B cell (primary cell): ENCODE data around the gene MRM2. TPM values are rescaled to one million over a fixed set of nuclear protein-coding genes. Genes with fewer than 3 reads are reported as not detected.

Source experiments
- ATAC-seq: fragments of 200-7000 bp; cut with Tn5 transposase; one replicate; pipeline ENCODE4 v1.10.0; 2021; ENCODE audit warnings: low read depth, mild to moderate bottlenecking, moderate number of reproducible peaks, moderate library complexity
- CTCF ChIA-PET: fragments of 350-600 bp; sonication (Branson Sonifier 250); formaldehyde crosslinking; loops from one replicate; lab custom pipeline; 2021; ENCODE audit warnings: antibody characterized with exemption, inconsistent platforms; lab: Charles Lee
- POLR2A ChIA-PET: fragments of 350-600 bp; sonication (Branson Sonifier 250); formaldehyde crosslinking; loops from one replicate; lab custom pipeline; 2021; ENCODE audit warnings: antibody characterized with exemption; lab: Charles Lee
- DNase-seq: peaks from one replicate; pipeline ENCODE4 v3.0.0; 2013
- H2AFZ ChIP-seq: 2 replicates; pipeline ENCODE4 v1.6.1; 2012; ENCODE audit warnings: mild to moderate bottlenecking, low read depth, low read length; ENCODE audit not compliant: insufficient read depth, poor library complexity, severe bottlenecking
- H3K27ac ChIP-seq, 2 donors: 1 replicate in 1 of 2; 2 replicates in 1 of 2; pipeline ENCODE4 v1.5.1; 2012 to 2013; ENCODE audit warnings: low read length in 2 of 2, mild to moderate bottlenecking in 2 of 2, moderate library complexity in 1 of 2
- H3K27me3 ChIP-seq, 4 experiments: fragments of 200-600 bp in 1 of 4; sonication (generic) in 1 of 4; replicated peaks in 1 of 4; 1 replicate in 2 of 4; 2 replicates in 2 of 4; pipeline versions ENCODE4 v1.6.1 to v1.7.0; 2013 to 2016; ENCODE audit warnings: low read length in 3 of 4, mild to moderate bottlenecking in 2 of 4, mixed read lengths in 1 of 4, moderate library complexity in 1 of 4; ENCODE audit not compliant: insufficient read depth in 4 of 4, control insufficient read depth in 3 of 4; ENCODE audit errors: control extremely low read depth in 1 of 4
- H3K36me3 ChIP-seq, 2 experiments: replicated peaks in 1 of 2; 1 replicate in 1 of 2; 2 replicates in 1 of 2; pipeline versions ENCODE4 v1.6.1 to v1.7.1; 2013; ENCODE audit warnings: low read length in 1 of 2; ENCODE audit not compliant: insufficient read depth in 2 of 2, control insufficient read depth in 1 of 2; ENCODE audit errors: control extremely low read depth in 1 of 2, extremely low read depth in 1 of 2
- H3K4me1 ChIP-seq, 2 donors: fragments of 200-600 bp in 1 of 2; sonication (generic) in 1 of 2; 1 replicate in 1 of 2; 2 replicates in 1 of 2; pipeline versions ENCODE4 v1.5.1 to v1.6.1; 2013 to 2017; ENCODE audit warnings: low read length in 2 of 2; ENCODE audit not compliant: control insufficient read depth in 2 of 2, insufficient read depth in 2 of 2
- H3K4me2 ChIP-seq: replicated peaks from 2 replicates; pipeline ENCODE3; 2012; ENCODE audit warnings: mild to moderate bottlenecking, low read depth, low read length; ENCODE audit not compliant: poor library complexity, severe bottlenecking
- H3K4me3 ChIP-seq, 5 experiments: fragments of 200-600 bp in 1 of 5; sonication (generic) in 1 of 5; 1 replicate in 3 of 5; 2 replicates in 2 of 5; pipeline versions ENCODE4 v1.5.1 to v1.7.0; 2011 to 2016; ENCODE audit warnings: low read length in 4 of 5, mild to moderate bottlenecking in 4 of 5, low read depth in 2 of 5, control low read depth in 1 of 5, moderate library complexity in 1 of 5; ENCODE audit not compliant: insufficient read depth in 1 of 5; ENCODE audit errors: control extremely low read depth in 1 of 5, extremely low read depth in 1 of 5
- H3K79me2 ChIP-seq: fragments of 200-600 bp; sonication (generic); one replicate; pipeline ENCODE4 v1.6.0; 2016; ENCODE audit warnings: low read length; ENCODE audit not compliant: control insufficient read depth, insufficient read depth
- H3K9ac ChIP-seq: fragments of 200-600 bp; sonication (generic); 2 replicates; pipeline ENCODE4 v1.6.1; 2017; ENCODE audit warnings: mild to moderate bottlenecking, low read length, moderate library complexity
- H3K9me3 ChIP-seq, 3 donors: one replicate each; pipeline versions ENCODE4 v1.6.1 to v1.7.1; 2013; ENCODE audit warnings: low read length in 2 of 3; ENCODE audit not compliant: control insufficient read depth in 2 of 3, insufficient read depth in 1 of 3; ENCODE audit errors: control extremely low read depth in 1 of 3
- H4K20me1 ChIP-seq: 2 replicates; pipeline ENCODE4 v1.6.0; 2012; ENCODE audit warnings: mild to moderate bottlenecking, low read length; ENCODE audit not compliant: insufficient read depth, control insufficient read depth, poor library complexity, severe bottlenecking
- H3K27ac Mint-ChIP-seq: one replicate; pipeline ENCODE4 v1.8.0; 2021; ENCODE audit warnings: mixed read lengths
- H3K27me3 Mint-ChIP-seq: one replicate; pipeline ENCODE4 v1.8.0; 2021; ENCODE audit warnings: mixed read lengths
- H3K4me1 Mint-ChIP-seq: one replicate; pipeline ENCODE4 v1.8.0; 2021; ENCODE audit warnings: mixed read lengths
- H3K4me3 Mint-ChIP-seq: one replicate; pipeline ENCODE4 v1.8.0; 2021; ENCODE audit warnings: mixed read lengths
- H3K9me3 Mint-ChIP-seq: one replicate; pipeline ENCODE4 v1.8.0; 2022; ENCODE audit warnings: mixed read lengths; ENCODE audit not compliant: insufficient read depth
- EZH2 ChIP-seq: IDR thresholded peaks from 2 replicates; pipeline ENCODE4 v1.6.1; 2012; ENCODE audit warnings: borderline replicate concordance, low read depth, mild to moderate bottlenecking, moderate library complexity, low read length; ENCODE audit not compliant: insufficient read depth, poor library complexity, severe bottlenecking
- WGBS: methylation state at CpG from one replicate; pipeline ENCODE4 v1.1.5; 2013; ENCODE audit warnings: missing lambda C conversion rate; ENCODE audit not compliant: insufficient coverage; 5-methylcytosine and 5-hydroxymethylcytosine counted together
- intact Hi-C: fragments of 100-400 bp; cut with micrococcal nuclease; formaldehyde crosslinking; loops from one replicate; pipeline ENCODE4 v1.10.0; 2022
- polyA plus RNA-seq: library from polyadenylated mRNA; depleted of rRNA; stranded (reverse); fragments of >200 nt; gene quantifications from 2 replicates; pipeline ENCODE4 v1.2.3, GENCODE V29; 2012
- total RNA-seq, 2 donors: library from RNA; stranded (reverse); fragments of 120-200 nt in 1 of 2; gene quantifications; 1 replicate in 1 of 2; 2 replicates in 1 of 2; pipeline versions ENCODE4 v1.2.3 to v1.2.4, GENCODE V29; 2013 to 2022
- TF ChIP-seq, protein P1 (sequence below): fragments of 200-600 bp; IDR thresholded peaks from one replicate; pipeline ENCODE4 v1.8.0; 2022; ENCODE audit warnings: antibody characterized with exemption, mild to moderate bottlenecking

Gene MRM2
- total and polyA plus RNA-seq, 2 donors (not counting 1 experiment from before 2014, with no cell fraction given): 9.2 to 29.0 TPM

DNA sequence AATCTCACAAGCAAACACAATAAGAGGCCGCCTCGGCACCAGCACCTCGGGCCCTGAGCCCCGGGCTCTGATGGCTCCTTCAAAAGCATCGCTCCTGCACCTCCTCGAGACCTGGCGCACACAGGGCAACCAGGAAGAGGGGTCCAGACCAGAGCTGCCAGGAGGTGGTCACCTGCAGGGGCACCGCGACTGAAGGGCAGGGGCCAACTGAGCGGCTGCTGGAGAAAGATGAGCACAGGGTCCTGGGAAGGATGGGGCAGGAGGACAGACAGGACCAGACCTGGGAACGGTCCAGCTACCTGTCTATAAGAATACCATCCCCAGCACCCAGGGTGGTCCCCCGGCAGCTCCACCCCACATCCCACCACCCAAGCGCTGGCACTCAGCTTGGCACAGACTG is 30.1 kb downstream of the MRM2 start:
- no peak overlapping the region for H3K4me3 ChIP-seq
- no peaks in the 10 kb centered on the region for H4K20me1 ChIP-seq
- Mint-ChIP-seq H3K9me3 (no peaks in the 10 kb centered on the region), H3K4me3 (no peak overlapping the region), H3K27ac (no peak overlapping the region), H3K27me3 (no peaks in the 10 kb centered on the region), H3K4me1 (peaks cover 6% of the 10 kb centered on the region)
- no peaks in the 10 kb centered on the region for H3K27me3 ChIP-seq
- intact Hi-C loops: no loop called here
- H3K4me2 ChIP-seq: no peak overlapping the region
- no peaks in the 10 kb centered on the region for H3K79me2 ChIP-seq
- ATAC-seq (no peak), DNase-seq (no peak)
- CTCF ChIA-PET: interaction anchor here (0.5 to 2.2 kb wide), 3 partner anchors 136 to 550 kb away, joined by 3 to 11 read pairs (median 3); partner anchors contain the start of gene EIF3B
- POLR2A ChIA-PET: no interaction called here
- H3K4me1 ChIP-seq: peaks cover 0 to 5% of the 10 kb centered on the region in 2 donors
- peaks cover 0 to 61% of the 10 kb centered on the region in 2 experiments for H3K36me3 ChIP-seq
- WGBS: 96% methylated on average over 12 of the region's 13 CpGs
- no peak overlapping the region for H3K9ac ChIP-seq
- peaks cover 0 to 4% (median 0%) of the 10 kb centered on the region in 3 donors for H3K9me3 ChIP-seq
- no peak overlapping the region for H3K27ac ChIP-seq
- no peak overlapping the region for H2AFZ ChIP-seq
- no peak for TF ChIP-seq EZH2

DNA sequence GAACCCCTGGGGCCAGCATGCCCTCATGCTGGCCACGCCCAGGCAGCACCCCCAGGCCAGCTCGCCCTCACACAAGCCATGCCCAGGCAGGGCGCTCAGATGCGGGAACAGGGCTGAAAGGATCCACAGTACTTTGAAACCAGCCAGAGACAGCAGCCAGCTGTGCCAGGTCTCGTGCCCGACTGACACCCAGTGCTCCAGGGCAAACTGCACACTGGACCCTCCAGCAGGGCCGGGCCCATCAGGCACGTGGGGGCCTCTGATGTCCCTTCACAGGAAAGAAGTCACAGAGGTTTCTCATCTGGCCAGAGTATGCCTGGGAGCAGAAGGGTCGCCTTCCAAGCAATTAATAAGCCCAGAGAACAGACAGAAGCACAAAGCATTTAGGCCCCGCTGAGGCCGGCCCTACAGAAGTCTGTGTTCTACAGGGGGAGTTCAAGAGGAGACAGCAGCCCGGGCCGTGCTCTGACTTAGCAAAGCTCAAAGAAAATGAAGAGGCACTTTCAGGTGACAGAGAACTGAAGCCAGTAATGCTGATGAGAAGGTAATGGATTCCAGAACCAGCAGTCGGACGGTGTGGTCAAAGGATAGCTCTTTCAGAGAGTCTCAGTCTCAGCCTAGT is 30.6 kb downstream of the MRM2 start:
- no peak overlapping the region for H3K4me3 Mint-ChIP-seq
- H3K27me3 Mint-ChIP-seq: no peaks in the 10 kb centered on the region
- Histone ChIP-seq H3K27ac (no peak overlapping the region), H4K20me1 (no peaks in the 10 kb centered on the region), H3K79me2 (no peaks in the 10 kb centered on the region), H2AFZ (no peak overlapping the region), H3K9me3 (peaks cover 0 to 4% (median 0%) of the 10 kb centered on the region in 3 donors), H3K4me1 (peaks cover 0 to 5% of the 10 kb centered on the region in 2 donors), H3K4me3 (no peak overlapping the region), H3K27me3 (no peaks in the 10 kb centered on the region), H3K9ac (no peak overlapping the region), H3K4me2 (no peak overlapping the region), H3K36me3 (peaks cover 0 to 56% of the 10 kb centered on the region in 2 experiments)
- H3K27ac Mint-ChIP-seq: no peak overlapping the region
- ChIA-PET CTCF (interaction anchor here (0.5 to 2.2 kb wide), 3 partner anchors 137 to 549 kb away, joined by 3 to 11 read pairs (median 3); partner anchors contain the start of gene EIF3B), POLR2A (no interaction called here)
- peaks cover 6% of the 10 kb centered on the region for H3K4me1 Mint-ChIP-seq
- no peaks in the 10 kb centered on the region for H3K9me3 Mint-ChIP-seq
- WGBS: 97% methylated on average over 15 of the region's 15 CpGs
- TF ChIP-seq EZH2: no peak
- TF ChIP-seq, protein P1, sequence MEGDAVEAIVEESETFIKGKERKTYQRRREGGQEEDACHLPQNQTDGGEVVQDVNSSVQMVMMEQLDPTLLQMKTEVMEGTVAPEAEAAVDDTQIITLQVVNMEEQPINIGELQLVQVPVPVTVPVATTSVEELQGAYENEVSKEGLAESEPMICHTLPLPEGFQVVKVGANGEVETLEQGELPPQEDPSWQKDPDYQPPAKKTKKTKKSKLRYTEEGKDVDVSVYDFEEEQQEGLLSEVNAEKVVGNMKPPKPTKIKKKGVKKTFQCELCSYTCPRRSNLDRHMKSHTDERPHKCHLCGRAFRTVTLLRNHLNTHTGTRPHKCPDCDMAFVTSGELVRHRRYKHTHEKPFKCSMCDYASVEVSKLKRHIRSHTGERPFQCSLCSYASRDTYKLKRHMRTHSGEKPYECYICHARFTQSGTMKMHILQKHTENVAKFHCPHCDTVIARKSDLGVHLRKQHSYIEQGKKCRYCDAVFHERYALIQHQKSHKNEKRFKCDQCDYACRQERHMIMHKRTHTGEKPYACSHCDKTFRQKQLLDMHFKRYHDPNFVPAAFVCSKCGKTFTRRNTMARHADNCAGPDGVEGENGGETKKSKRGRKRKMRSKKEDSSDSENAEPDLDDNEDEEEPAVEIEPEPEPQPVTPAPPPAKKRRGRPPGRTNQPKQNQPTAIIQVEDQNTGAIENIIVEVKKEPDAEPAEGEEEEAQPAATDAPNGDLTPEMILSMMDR: no peak
- ATAC-seq: no peak
- DNase-seq: no peak
- intact Hi-C loops: no loop called here
